Activated CD4-positive, alpha-beta memory T cell treated with anti-CD3 and anti-CD28 coated beads, Interleukin-2, amount 10 ng/mL, durations not matched to agents 7 days and 5 days (primary cell): ENCODE results near the gene NAGPA. TPM values are rescaled to one million over a fixed set of nuclear protein-coding genes. Genes with fewer than 3 reads are reported as not detected.

ENCODE experiments used
- CTCF ChIA-PET: fragments of 350-600 bp; sonication (Branson Sonifier 250); formaldehyde crosslinking; loops from one replicate; lab custom pipeline; 2021; ENCODE audit warnings: antibody characterized with exemption, inconsistent platforms; lab: Charles Lee
- POLR2A ChIA-PET: fragments of 350-600 bp; sonication (Branson Sonifier 250); formaldehyde crosslinking; loops from one replicate; lab custom pipeline; 2021; ENCODE audit warnings: antibody characterized with exemption; lab: Charles Lee
- DNase-seq: peaks from one replicate; pipeline ENCODE4 v3.0.0-alpha.2; 2020
- H3K27ac Mint-ChIP-seq: one replicate; pipeline ENCODE4 v1.8.0; 2021; ENCODE audit warnings: mild to moderate bottlenecking, mixed read lengths
- H3K27me3 Mint-ChIP-seq: one replicate; pipeline ENCODE4 v1.8.0; 2021; ENCODE audit warnings: mixed read lengths
- H3K36me3 Mint-ChIP-seq: one replicate; pipeline ENCODE4 v1.8.0; 2021; ENCODE audit warnings: low read depth, mixed read lengths
- H3K4me1 Mint-ChIP-seq: one replicate; pipeline ENCODE4 v1.8.0; 2021; ENCODE audit warnings: mixed read lengths
- H3K4me3 Mint-ChIP-seq: one replicate; pipeline ENCODE4 v1.8.0; 2021; ENCODE audit warnings: mild to moderate bottlenecking, mixed read lengths
- H3K9me3 Mint-ChIP-seq: one replicate; pipeline ENCODE4 v1.8.0; 2021; ENCODE audit warnings: mixed read lengths
- total RNA-seq, 2 experiments: library from RNA; stranded (reverse); gene quantifications; one replicate each; pipeline ENCODE4 v1.2.3, GENCODE V29; 2021

The NAGPA gene
- total RNA-seq, 2 experiments from 2014 or later: 12.5 to 12.8 TPM

DNA sequence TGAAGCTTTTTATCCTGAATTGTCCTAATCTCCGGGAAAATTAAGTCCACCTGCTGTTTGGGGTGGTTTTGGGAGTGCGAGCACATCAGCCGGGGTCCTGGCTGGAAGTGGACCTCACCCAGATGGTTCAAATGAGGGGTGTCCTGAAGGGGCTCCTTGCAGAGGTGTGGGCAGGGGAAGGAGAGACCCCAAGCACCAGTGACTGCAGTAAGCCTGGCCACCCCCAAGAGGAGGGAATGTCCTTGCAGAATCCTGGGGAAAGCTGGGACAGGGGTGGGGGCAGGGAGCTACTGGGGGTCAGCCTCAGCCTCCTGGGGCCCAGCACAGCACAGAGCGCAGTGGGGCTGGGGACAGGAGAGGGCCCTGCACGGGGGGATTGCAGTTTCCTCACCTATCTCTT is 29.4 kb downstream of the NAGPA start:
- Mint-ChIP-seq H3K9me3 (no peaks in the 10 kb centered on the region), H3K36me3 (no peaks in the 10 kb centered on the region), H3K4me1 (no peaks in the 10 kb centered on the region), H3K27ac (no peak overlapping the region), H3K27me3 (no peaks in the 10 kb centered on the region), H3K4me3 (no peak overlapping the region)
- DNase-seq: no peak
- ChIA-PET CTCF (no interaction called here), POLR2A (no interaction called here)

GRCh38 chr16:5003828-5004227 is 29.9 kb downstream of the NAGPA start:
- no peaks in the 10 kb centered on the region for H3K36me3 Mint-ChIP-seq
- no peak for DNase-seq
- no peaks in the 10 kb centered on the region for H3K9me3 Mint-ChIP-seq
- no peak overlapping the region for H3K27ac Mint-ChIP-seq
- H3K4me1 Mint-ChIP-seq: no peaks in the 10 kb centered on the region
- POLR2A ChIA-PET: no interaction called here
- H3K27me3 Mint-ChIP-seq: no peaks in the 10 kb centered on the region
- CTCF ChIA-PET: no interaction called here
- no peak overlapping the region for H3K4me3 Mint-ChIP-seq

DNA sequence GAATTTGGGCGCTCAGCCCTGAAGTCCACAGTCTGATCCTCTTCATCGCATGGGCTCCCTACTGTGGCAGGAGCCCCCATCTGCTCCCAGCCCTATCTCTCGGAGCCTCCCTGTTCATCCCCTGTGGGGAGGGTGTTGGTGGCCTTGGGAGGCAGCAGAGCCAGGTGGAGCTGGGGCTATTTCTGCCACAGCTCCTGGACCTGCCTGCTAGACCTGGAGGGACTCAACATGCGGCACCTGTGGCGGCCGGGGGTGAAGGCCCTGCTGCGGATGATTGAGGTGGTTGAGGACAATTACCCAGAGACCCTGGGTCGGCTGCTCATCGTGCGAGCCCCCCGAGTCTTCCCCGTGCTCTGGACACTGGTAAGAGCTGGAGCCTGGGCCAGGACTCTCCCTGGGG is 30.5 kb downstream of the NAGPA start:
- POLR2A ChIA-PET: no interaction called here
- H3K27ac Mint-ChIP-seq: no peak overlapping the region
- H3K4me3 Mint-ChIP-seq: no peak overlapping the region
- CTCF ChIA-PET: no interaction called here
- H3K4me1 Mint-ChIP-seq: no peaks in the 10 kb centered on the region
- no peaks in the 10 kb centered on the region for H3K9me3 Mint-ChIP-seq
- DNase-seq: no peak
- no peaks in the 10 kb centered on the region for H3K36me3 Mint-ChIP-seq
- H3K27me3 Mint-ChIP-seq: no peaks in the 10 kb centered on the region

GRCh38 chr16:5002699-5003143 is 31.0 kb downstream of the NAGPA start:
- no peak for DNase-seq
- no peaks in the 10 kb centered on the region for H3K27me3 Mint-ChIP-seq
- no peaks in the 10 kb centered on the region for H3K36me3 Mint-ChIP-seq
- H3K4me1 Mint-ChIP-seq: no peaks in the 10 kb centered on the region
- ChIA-PET CTCF (no interaction called here), POLR2A (no interaction called here)
- H3K27ac Mint-ChIP-seq: no peak overlapping the region
- no peak overlapping the region for H3K4me3 Mint-ChIP-seq
- no peaks in the 10 kb centered on the region for H3K9me3 Mint-ChIP-seq

- CTCF ChIA-PET: no interaction called here
- H3K4me1 Mint-ChIP-seq: no peaks in the 10 kb centered on the region
- H3K4me3 Mint-ChIP-seq: no peak overlapping the region
- H3K9me3 Mint-ChIP-seq: no peaks in the 10 kb centered on the region
- no peaks in the 10 kb centered on the region for H3K36me3 Mint-ChIP-seq
- no peak for DNase-seq
- H3K27me3 Mint-ChIP-seq: no peaks in the 10 kb centered on the region
- POLR2A ChIA-PET: no interaction called here
- no peak overlapping the region for H3K27ac Mint-ChIP-seq
Measured at GRCh38 chr16:5001986-5002385, 31.7 kb downstream of the NAGPA start.

- H3K4me3 Mint-ChIP-seq: no peak overlapping the region
- no peaks in the 10 kb centered on the region for H3K36me3 Mint-ChIP-seq
- POLR2A ChIA-PET: no interaction called here
- CTCF ChIA-PET: no interaction called here
- H3K27me3 Mint-ChIP-seq: no peaks in the 10 kb centered on the region
- no peak overlapping the region for H3K27ac Mint-ChIP-seq
- no peak for DNase-seq
- no peaks in the 10 kb centered on the region for H3K4me1 Mint-ChIP-seq
- no peaks in the 10 kb centered on the region for H3K9me3 Mint-ChIP-seq
Measured at GRCh38 chr16:5001571-5001970, 32.2 kb downstream of the NAGPA start.

GRCh38 chr16:5000573-5001001 is 33.1 kb downstream of the NAGPA start:
- H3K4me1 Mint-ChIP-seq: no peaks in the 10 kb centered on the region
- no peaks in the 10 kb centered on the region for H3K36me3 Mint-ChIP-seq
- no peaks in the 10 kb centered on the region for H3K27me3 Mint-ChIP-seq
- no peak overlapping the region for H3K4me3 Mint-ChIP-seq
- DNase-seq: no peak
- ChIA-PET POLR2A (no interaction called here), CTCF (interaction anchor here (0.5 kb wide), 1 partner anchor 64 kb away, joined by 3 read pairs; no protein-coding TSS in a partner anchor)
- H3K9me3 Mint-ChIP-seq: no peaks in the 10 kb centered on the region
- no peak overlapping the region for H3K27ac Mint-ChIP-seq

DNA sequence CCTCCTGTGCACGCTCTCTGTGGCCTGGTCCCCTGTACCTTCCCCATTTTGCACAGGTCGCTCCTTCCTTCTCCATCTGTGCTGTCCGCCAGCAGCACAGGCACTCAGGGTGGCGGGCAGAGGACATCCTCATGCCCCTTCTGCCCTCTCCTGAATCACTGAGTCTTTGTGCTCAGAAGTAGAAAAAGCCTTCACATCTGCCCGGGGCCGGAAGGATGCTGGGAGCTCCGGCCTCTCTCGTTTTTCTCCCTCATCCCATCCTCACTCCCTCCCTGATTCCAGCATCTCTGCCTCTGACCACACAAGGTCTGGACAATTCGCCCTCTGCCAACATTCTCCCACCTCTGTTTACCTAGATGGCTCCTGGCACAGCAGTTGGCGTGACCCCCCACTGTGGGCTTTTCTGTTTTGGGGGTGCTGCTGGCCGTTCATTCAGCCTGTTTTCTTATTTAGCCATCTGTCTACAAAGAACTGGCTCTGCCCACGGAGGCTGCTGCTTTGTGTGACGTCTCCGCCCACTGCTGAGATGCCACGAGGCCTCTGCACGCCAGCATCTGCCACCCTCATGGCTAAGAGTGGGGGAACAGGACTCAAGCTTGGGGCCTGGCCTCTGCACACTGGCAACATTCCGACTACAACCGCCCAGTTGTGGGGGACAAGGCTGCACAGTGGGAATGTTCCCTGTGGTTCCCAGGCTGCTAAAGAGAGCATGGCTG is 38.9 kb downstream of the NAGPA start:
- no peak overlapping the region for H3K4me3 Mint-ChIP-seq
- H3K9me3 Mint-ChIP-seq: no peaks in the 10 kb centered on the region
- no peak overlapping the region for H3K27ac Mint-ChIP-seq
- ChIA-PET POLR2A (no interaction called here), CTCF (no interaction called here)
- no peaks in the 10 kb centered on the region for H3K27me3 Mint-ChIP-seq
- no peaks in the 10 kb centered on the region for H3K36me3 Mint-ChIP-seq
- no peaks in the 10 kb centered on the region for H3K4me1 Mint-ChIP-seq
- DNase-seq: no peak

DNA sequence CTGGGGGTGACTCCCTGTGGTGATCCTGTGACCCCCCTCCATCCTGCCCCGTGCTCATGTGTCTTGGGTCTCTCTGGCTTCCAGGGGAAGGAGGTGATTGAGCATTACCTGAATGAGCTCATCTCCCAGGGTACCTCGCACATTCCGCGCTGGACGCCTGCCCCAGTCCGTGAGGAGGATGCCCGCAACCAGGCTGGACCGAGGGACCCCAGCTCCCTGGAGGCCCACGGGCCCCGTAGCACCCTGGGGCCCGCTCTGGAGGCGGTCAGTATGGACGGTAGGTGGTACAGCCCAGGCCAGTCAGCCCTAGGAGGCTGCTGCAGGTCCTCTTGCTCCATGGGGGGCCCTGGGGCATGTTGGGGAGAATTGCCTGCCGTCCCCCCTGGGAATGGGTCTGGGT is 42.0 kb downstream of the NAGPA start:
- Mint-ChIP-seq H3K27ac (no peak overlapping the region), H3K36me3 (no peaks in the 10 kb centered on the region), H3K27me3 (peaks cover 20% of the 10 kb centered on the region), H3K9me3 (no peaks in the 10 kb centered on the region), H3K4me3 (no peak overlapping the region), H3K4me1 (no peaks in the 10 kb centered on the region)
- no peak for DNase-seq
- CTCF ChIA-PET: no interaction called here
- POLR2A ChIA-PET: no interaction called here

GRCh38 chr16:4990415-4990814 is 43.3 kb downstream of the NAGPA start:
- H3K27ac Mint-ChIP-seq: no peak overlapping the region
- CTCF ChIA-PET: no interaction called here
- H3K4me3 Mint-ChIP-seq: no peak overlapping the region
- H3K36me3 Mint-ChIP-seq: no peaks in the 10 kb centered on the region
- H3K9me3 Mint-ChIP-seq: no peaks in the 10 kb centered on the region
- H3K27me3 Mint-ChIP-seq: peaks cover 25% of the 10 kb centered on the region
- no peaks in the 10 kb centered on the region for H3K4me1 Mint-ChIP-seq
- POLR2A ChIA-PET: no interaction called here
- DNase-seq: no peak

GRCh38 chr16:4989391-4990006 is 44.2 kb downstream of the NAGPA start:
- no peaks in the 10 kb centered on the region for H3K4me1 Mint-ChIP-seq
- H3K9me3 Mint-ChIP-seq: no peaks in the 10 kb centered on the region

DNA sequence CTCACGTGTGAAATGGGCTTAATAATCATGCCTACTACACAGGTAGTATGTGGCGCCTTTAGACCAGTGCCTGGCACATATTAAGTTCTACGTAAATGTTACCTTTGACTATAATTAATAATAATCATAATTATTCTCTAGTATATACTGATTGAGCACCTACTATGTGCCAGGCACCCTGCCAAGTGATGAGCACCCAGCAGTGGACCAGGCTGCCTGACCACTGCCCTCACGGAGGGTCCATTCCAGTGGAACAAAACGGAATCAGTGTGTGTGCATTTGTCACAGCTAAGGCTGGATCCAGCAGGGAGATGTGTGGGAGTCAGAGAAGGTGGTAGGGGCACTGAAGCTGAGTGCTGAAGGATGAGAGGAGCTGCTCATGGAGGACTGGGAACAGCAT is 45.1 kb downstream of the NAGPA start:
- H3K27me3 Mint-ChIP-seq: peaks cover 28% of the 10 kb centered on the region
- CTCF ChIA-PET: no interaction called here
- no peaks in the 10 kb centered on the region for H3K4me1 Mint-ChIP-seq
- no peak for DNase-seq
- H3K4me3 Mint-ChIP-seq: no peak overlapping the region
- POLR2A ChIA-PET: no interaction called here
- H3K9me3 Mint-ChIP-seq: no peaks in the 10 kb centered on the region
- no peak overlapping the region for H3K27ac Mint-ChIP-seq
- no peaks in the 10 kb centered on the region for H3K36me3 Mint-ChIP-seq

More at GRCh38 chr16:4989391-4990006, 44.2 kb downstream of the NAGPA start:
- ChIA-PET POLR2A (no interaction called here), CTCF (no interaction called here)
- Mint-ChIP-seq H3K27ac (no peak overlapping the region), H3K36me3 (no peaks in the 10 kb centered on the region), H3K4me3 (no peak overlapping the region), H3K27me3 (peaks cover 25% of the 10 kb centered on the region)
- no peak for DNase-seq

GRCh38 chr16:4987580-4988374 is 46.0 kb downstream of the NAGPA start:
- no peak for DNase-seq
- POLR2A ChIA-PET: no interaction called here
- peaks cover 28% of the 10 kb centered on the region for H3K27me3 Mint-ChIP-seq
- no peak overlapping the region for H3K27ac Mint-ChIP-seq
- H3K4me3 Mint-ChIP-seq: no peak overlapping the region
- H3K9me3 Mint-ChIP-seq: no peaks in the 10 kb centered on the region
- CTCF ChIA-PET: no interaction called here
- H3K4me1 Mint-ChIP-seq: no peaks in the 10 kb centered on the region
- no peaks in the 10 kb centered on the region for H3K36me3 Mint-ChIP-seq
